HG03571 (cell line): Measurements from ENCODE around the gene BLACAT1.

Experiments used
- ATAC-seq: cut with Tn5 transposase; IDR thresholded peaks from one replicate; pipeline ENCODE4 v1.9.1; 2021; ENCODE audit not compliant: unreplicated experiment

Gene BLACAT1

GRCh38 chr1:205455581-205456382 is at the start of gene BLACAT1:
TSS of gene BLACAT1 (minus strand) at chr1:205456045.
- no peak for ATAC-seq

GRCh38 chr1:205505076-205505729 is 49.4 kb upstream of the BLACAT1 start:
- ATAC-seq: no peak

- no peak for ATAC-seq
Measured at GRCh38 chr1:205504311-205505075, 48.6 kb upstream of the BLACAT1 start, which contains the start of gene CDK18. TSS of gene CDK18 (plus strand) at chr1:205504669. CDS start at chr1:205523168, 18,499 bp downstream.

DNA sequence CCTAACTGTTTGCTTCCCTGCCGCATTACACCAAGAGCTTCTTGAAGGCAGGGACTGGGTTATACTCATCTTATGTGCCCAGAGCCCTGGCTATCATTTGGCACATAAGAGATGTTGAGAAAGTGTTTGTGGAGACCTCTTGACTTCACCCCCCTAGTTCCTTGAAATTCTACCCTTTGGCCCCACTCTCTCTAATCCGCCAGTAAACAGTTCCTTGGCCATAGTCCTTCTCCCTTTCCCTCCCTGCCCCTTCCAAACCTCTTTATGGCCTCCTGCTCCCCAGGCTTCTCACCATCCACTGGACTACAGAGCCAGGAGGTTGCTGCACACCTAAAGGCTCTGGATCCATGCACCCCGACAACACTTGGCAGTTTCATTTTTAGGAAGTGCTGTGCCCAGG is 47.1 kb upstream of the BLACAT1 start:
- ATAC-seq: no peak

GRCh38 chr1:205502111-205502810 is 46.4 kb upstream of the BLACAT1 start:
- ATAC-seq: no peak

- no peak for ATAC-seq
Measured at GRCh38 chr1:205500240-205501233, 44.7 kb upstream of the BLACAT1 start.

DNA sequence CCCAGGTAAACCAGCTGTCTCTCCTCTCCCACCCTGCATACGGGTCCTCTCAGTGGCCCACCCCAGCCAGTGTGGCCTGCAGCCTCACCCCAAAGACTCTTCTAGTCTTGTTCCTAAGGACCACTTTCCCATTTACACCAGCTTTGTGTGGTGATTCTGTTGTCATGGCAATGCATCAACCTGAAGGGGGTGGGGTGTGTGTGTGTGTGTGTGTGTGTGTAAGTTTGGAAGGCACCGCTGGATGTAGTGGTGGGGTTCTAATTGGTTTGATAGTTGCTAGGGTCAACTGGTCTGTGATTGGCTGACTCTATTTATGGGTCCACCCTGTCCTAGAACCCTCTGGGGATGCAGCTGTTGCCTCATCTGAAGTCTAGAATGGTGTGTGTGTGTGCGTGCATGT is 43.9 kb upstream of the BLACAT1 start:
- no peak for ATAC-seq

DNA sequence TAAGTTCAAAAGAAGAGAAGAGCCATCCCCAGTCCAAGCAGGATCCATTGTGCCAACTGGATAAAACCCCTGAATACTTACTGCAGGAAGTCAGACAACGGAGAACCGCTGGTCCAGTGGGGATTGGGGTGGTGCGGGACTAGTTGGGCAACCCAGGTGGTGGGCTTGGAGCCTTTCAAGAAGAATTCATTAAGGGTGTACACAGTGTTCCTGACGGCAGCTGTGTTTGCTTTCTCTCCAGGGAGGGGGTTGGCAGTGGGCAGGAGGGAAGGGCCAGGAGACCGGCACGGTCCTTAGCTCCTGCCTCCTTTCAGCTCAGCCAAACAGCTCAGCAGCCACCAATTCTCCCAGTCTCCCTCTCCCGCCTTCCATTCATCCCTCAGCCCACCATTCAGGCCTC is 41.5 kb upstream of the BLACAT1 start:
- ATAC-seq: no peak

GRCh38 chr1:205496661-205497060 is 40.8 kb upstream of the BLACAT1 start:
- ATAC-seq: no peak

- ATAC-seq: no peak
Measured at GRCh38 chr1:205495237-205495823, 39.5 kb upstream of the BLACAT1 start.

DNA sequence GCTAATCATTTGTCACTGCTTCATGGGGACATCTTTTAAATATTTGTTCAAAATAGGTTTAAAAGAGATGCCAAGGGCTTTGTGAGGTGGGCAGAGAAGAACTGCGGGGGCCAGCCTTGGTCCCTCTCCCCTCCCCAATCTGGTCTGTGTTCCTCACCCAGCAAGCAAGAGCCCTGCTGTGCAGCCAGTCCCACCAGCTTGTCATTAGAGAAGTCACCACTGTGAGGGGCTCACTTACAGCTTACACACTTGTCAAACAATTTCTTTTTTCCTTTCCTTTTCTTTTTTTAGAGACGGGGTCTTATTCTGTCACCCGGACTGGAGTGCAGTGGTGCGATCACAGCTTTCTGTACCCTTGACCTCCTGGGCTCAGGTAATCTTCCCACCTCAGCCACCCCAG is 38.3 kb upstream of the BLACAT1 start:
- ATAC-seq: no peak

GRCh38 chr1:205493241-205494085 is 37.6 kb upstream of the BLACAT1 start:
- ATAC-seq: no peak

GRCh38 chr1:205492774-205493173 is 36.9 kb upstream of the BLACAT1 start:
- ATAC-seq: no peak

- ATAC-seq: no peak
Measured at GRCh38 chr1:205492201-205492667, 36.4 kb upstream of the BLACAT1 start.

DNA sequence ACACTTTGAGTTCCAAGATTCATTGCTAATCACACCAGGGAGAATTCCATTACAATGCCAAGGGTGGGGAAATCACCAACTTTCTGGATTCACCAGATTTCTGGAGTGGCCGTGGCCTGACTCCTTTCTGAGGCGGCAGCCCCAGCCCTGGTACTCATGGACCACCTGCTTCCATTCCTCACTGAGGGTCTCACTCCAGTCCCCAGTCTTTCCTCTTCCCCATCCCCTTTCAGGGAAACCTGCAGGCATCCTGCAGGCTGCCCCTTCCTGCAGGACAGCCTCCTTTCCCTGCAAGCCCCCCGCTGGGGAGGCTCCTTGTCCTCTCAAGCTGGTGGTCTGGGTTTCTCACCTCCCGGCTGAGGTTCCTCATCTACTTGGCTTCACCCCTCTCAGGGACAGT is 35.9 kb upstream of the BLACAT1 start:
- no peak for ATAC-seq

DNA sequence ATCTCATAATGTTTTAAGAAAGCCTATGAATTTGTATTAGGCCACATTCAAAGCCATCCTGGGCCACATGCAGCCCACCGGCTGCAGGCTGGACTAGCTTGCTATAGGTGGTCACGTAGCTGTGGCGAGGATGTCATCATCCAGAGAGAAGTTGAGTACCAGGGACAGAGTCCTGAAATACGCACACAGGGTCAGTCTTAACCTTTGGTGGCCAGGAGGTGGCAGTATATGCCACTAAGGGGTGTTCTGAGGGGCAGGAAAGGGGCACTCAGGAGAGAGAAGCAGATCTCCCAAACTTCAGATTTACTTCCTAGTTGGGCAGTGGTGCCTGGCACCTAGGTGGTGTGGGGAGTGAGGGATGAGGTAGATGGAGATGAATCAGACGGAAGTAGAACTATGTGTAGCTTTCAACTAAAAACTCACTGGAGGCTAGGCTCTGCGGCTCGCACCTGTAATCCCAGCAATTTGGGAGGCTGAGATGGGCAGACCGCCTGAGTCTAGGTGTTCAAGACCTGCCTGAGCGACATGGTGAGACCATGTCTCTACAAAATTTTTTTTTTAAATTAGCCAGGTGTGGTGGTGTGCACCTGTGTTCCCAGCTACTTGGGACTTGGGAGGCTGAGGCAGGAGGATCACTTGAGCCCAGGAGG is 32.4 kb upstream of the BLACAT1 start:
- ATAC-seq: no peak

DNA sequence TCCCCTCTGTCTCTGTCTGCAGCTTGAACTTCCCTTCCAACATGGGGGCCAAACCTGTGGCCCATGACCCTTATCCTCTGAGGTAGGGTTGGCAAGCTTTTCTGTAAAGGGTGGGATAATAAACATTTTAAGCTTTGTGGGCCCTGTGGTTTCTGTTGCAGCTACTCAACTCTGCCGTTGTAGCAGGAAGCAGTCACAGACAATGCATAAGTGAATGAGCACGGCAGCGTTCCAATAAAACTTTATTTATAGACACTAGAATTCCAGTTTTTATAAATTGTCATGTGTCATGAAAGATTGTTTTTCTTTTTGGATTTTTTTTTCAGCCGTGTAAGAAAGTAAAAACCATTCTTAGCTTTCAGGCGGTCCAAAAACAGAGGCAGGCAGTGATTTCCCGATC is 30.4 kb upstream of the BLACAT1 start:
- ATAC-seq: no peak
